ENCODE data around the gene CDK11B.
"Not testable (repeated sequence)": the region's sequence is repeated elsewhere in the genome, so short reads cannot be mapped to it uniquely, and the experiment has no call there.

Gene CDK11B

DNA sequence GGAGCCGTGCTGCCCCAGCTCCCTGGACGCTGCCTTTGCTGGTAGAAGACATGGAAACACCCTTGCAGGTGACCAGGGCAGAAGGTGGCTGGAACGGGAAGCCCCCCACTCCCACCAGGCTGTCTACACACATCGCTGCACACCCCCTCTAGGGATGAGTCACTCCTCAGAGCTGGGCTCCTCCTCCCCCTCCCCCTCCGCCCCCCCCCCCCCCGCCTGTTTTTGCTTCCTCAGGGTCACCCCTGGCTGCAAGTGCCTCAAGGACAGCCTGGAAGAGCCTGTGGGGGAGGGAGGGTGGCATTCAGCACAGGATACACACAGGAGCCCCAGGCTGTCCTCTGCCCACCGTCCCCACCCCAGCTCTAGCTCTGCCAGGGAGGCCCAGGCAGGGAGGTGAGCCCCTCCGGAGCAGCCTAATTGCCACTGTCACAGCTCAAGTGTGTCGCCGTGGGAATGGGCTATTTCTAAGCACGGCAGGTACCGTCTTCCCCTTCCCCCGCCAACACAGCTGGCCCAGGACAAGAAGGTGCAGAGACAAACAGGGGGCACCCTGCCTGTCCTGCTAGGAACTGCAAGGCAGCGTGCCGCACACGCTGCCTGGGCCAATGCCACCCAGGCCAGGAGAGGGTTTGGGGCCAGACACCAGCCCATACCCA is 61.4 kb downstream of the CDK11B start:
- no peak for DNase-seq

DNA sequence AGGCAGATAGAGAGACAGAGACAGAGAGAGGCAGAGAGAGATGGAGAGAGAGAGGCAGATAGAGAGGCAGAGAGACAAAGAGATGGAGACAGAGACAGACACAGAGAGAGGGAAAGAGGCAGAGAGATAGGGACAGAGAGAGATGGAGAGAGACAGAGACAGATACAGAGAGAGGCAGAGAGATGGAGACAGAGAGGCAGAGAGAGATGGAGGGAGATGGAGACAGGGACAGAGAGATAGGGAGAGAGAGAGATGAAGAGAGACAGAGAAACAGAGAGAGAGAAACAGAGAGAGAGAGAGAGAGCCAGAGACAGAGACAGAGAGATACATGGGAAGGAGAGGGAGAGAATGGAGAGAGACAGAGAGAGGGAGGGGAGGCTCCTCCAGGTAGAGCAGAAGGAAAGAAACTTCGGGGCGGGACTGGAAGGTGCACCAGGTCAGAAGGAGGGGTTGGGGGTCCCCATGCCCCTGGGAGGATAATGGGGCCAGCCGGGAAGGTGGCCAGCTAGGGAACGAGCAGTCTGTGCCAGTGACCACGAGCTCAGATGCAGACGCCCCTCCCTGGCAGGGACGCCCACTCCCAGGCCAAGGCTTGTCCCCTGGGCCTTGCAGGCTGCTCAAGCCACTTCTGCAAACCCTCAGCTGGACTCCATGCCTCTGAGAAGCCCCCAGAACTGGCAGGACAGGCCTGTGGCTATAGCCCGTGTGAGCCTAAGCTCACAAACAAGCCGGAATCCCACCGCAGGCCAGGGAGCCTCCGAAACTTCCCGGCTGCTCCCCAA is 62.1 kb downstream of the CDK11B start:
- DNase-seq, result no peak

DNA sequence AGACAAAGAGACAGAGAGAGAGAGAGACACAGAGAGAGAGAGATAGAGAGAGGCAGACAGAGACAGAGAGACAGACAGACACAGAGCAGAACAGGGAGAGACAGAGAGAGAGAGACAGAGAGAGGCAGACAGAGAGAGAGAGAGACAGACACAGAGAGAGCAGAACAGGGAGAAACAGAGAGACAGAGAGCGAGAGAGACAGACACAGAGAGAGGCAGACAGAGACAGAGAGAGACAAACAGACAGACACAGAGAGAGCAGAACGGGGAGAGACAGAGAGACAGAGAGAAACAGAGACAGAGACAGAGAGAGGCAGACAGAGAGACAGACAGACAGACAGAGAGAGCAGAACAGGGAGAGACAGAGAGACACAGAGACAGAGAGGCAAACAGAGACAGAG is 63.5 kb downstream of the CDK11B start:
- not testable (repeated sequence) for DNase-seq

DNA sequence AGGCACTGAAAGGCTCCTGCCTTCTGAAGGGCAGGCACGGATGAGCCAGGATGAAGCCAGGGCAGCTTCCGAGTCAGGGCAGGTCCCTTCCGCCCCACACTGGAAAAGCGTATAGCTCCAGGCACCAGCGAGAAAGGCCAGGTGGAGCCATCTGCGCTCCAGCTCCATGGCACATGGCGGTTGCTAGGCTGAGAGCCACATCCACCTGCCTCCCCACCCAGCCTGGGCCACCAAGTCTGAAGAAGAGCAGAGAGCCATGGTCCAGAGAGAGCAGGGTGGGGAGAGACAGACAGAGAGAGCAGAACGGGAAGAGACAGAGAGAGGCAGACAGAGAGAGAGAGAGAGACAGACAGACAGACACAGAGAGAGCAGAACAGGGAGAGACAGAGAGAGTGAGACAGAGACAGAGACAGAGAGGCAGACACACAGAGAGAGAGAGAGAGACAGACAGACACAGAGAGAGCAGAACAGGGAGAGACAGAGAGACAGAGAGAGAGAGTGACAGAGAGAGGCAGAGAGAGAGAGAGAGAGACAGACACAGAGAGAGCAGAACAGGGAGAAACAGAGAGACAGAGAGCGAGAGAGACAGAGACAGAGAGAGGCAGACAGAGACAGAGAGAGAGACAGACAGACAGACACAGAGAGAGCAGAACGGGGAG is 64.1 kb downstream of the CDK11B start:
- no peak for DNase-seq

DNA sequence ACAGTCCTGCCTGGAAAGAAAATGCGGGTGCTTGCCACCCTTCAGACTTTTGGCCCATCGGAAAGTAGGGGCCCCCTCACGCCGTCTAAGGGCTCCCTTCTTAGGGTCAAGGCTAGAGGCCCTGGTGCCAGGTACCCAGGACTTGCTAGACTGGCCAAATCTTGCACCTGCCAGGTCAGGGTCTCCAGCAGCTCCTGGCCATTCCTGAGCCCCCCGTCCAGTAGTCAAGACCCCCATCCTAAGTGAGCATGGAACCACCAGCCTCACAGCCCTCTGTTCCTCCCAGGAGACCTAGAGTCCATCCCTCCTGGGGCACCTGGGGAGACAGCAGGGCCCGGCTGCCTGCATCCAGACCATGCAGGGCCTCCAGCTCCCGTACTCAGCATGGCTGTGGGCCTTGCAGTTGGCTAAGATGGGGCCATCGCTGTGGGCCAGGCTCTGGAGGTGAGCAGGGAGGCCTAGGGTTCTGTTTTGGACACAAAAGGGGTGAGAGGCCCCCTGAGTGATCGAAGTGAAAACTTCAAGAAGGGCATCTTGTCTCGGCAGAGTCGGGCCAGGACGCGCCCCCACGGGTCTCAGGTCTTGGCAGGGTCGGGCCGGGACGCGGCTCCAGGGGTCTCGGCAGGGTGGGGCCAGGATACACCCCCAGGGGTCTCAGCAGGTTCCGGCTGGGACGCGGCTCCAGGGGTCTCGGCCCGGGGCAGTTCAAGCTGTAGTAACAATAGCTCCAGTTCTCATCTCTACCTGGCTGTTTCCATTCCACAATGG is 64.8 kb downstream of the CDK11B start:
- no peak for DNase-seq

DNA sequence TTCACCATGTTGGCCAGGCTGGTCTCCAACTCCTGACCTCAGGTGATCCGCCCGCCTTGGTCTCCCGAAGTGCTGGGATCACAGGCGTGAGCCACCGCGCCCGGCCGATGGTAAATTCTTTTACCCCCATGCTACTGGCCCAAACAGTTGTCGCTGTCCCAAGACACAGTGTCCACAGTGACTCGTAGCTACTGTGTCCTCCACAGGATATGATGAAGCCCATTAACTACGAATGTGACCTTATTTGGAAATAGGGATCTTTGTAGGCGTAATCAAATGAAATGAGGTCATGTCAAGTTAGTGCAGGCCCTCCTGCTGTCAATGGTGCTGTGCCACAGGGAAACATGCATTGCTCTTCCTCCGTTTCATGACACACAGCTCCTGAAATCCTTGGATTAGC is 67.4 kb downstream of the CDK11B start:
- no peak for DNase-seq

Data from kidney glomerular epithelial cell (primary cell).